NCI-H2107 treated with DMSO at 0.1 percent for 48 hours (cell line): ENCODE data around the gene DNAAF3.

Experiments
- DNase-seq: peaks from one replicate; lab custom pipeline; 2025; ENCODE audit not compliant: unreplicated experiment; lab: John Stamatoyannopoulos, UW

Gene DNAAF3

DNA sequence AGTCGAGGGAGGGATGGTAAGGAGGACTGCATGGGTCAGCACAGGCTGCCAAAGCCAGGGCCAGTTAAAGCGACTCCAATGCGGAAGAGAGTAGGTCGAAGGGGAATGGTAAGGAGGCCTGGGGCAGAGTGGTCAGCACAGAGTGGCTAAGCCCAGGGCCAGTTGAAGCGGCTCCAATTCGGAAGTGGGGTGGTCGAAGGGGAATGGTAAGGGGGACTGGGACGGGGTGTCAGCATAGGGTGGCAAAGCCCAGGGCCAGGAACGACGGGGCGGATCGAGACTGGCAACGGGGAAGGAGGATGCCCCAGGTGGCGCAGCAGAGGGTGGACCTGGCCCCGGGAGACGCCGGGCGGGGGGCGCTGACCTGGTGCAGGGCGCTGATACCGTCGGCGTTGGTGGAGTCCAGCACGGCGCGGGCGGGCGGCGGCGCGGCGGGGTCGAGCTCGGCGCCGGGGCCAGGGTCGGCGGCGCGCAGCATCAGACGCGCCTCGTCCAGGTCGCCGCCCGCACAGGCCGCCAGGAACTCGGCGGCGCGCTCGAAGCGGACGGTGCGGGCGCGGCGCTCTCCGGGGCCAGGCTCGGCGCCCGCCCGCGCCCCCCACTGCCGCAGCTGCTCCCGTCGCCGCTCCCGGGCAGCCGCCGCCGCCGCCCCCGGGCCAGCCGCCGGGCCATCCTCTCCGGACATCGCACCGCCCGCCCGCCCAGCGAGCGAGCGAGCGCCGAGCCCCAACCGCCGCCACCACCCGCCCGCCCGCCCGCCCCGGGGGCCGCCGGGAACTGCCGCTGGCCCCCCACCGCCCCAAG lies 49.4 kb downstream of the DNAAF3 start, which contains the start of gene PPP1R12C:
Gene PPP1R12C, minus strand, starts transcription at position 779 of the 804 bp plus-strand sequence. Its CDS starts 94 bp downstream, at position 685.
- no peak for DNase-seq

DNA sequence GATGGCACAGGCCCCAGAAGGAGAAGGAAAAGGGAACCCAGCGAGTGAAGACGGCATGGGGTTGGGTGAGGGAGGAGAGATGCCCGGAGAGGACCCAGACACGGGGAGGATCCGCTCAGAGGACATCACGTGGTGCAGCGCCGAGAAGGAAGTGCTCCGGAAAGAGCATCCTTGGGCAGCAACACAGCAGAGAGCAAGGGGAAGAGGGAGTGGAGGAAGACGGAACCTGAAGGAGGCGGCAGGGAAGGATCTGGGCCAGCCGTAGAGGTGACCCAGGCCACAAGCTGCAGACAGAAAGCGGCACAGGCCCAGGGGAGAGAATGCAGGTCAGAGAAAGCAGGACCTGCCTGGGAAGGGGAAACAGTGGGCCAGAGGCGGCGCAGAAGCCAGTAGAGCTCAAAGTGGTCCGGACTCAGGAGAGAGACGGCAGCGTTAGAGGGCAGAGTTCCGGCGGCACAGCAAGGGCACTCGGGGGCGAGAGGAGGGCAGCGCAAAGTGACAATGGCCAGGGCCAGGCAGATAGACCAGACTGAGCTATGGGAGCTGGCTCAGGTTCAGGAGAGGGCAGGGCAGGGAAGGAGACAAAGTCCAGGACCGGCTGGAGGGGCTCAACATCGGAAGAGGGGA lies 50.1 kb downstream of the DNAAF3 start:
- DNase-seq = no peak

- no peak for DNase-seq
Observed at GRCh38 chr19:55115446-55116065, 50.9 kb downstream of the DNAAF3 start.

- no peak for DNase-seq
Observed at GRCh38 chr19:55114566-55115145, 51.8 kb downstream of the DNAAF3 start.

DNA sequence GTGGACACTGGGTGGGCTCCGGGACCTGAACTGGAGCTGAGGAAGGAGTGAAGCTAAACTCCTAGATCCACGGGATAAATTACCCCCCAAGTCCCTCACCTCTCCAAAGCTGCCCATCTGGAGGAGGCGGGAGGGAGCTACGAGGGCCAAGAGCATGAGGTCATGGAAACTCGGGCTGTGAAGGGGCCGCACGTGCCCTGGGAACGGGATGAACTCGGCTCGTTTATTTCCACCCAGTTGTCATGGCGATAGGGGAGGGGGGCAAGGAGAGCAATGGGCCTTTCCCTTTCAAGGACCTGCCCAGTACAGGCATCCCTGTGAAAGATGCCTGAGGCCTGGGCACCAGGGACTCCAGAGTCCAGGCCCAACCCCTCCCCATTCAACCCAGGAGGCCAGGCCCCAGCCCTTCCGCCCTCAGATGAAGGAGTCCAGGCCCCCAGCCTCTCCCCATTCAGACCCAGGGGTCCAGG lies 52.8 kb downstream of the DNAAF3 start:
- no peak for DNase-seq

GRCh38 chr19:55112777-55113569 lies 53.4 kb downstream of the DNAAF3 start:
- DNase-seq = no peak

GRCh38 chr19:55112246-55112776 lies 54.1 kb downstream of the DNAAF3 start:
- DNase-seq = no peak

DNA sequence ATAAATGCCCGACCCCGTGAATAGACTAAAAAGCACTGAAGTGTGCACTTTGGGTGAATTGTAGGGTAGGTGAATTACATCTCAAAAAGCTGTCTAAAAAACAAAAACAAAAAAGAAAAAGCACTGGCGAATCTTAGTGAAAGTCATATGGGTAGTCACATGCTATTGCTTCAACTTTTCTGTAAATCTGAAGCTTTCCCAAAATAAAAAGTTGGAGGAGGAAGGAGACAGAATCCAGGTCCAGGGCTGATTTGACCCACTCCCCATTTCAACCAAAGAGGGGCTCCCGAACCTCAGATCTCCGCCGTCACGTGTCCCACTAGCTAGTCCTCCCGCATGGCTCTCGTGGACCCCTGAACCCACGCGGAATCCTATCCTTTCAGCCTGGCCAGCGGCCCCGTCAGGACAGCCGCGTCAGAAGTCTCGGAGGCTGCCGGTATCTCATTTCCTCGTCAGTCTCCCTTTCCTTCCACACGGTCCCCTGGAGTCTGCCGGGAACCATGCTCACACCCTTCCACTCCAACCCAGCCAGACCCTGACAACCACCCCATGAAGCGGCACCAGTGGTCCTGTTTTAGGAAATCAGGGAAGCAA lies 55.1 kb downstream of the DNAAF3 start:
- no peak for DNase-seq

DNA sequence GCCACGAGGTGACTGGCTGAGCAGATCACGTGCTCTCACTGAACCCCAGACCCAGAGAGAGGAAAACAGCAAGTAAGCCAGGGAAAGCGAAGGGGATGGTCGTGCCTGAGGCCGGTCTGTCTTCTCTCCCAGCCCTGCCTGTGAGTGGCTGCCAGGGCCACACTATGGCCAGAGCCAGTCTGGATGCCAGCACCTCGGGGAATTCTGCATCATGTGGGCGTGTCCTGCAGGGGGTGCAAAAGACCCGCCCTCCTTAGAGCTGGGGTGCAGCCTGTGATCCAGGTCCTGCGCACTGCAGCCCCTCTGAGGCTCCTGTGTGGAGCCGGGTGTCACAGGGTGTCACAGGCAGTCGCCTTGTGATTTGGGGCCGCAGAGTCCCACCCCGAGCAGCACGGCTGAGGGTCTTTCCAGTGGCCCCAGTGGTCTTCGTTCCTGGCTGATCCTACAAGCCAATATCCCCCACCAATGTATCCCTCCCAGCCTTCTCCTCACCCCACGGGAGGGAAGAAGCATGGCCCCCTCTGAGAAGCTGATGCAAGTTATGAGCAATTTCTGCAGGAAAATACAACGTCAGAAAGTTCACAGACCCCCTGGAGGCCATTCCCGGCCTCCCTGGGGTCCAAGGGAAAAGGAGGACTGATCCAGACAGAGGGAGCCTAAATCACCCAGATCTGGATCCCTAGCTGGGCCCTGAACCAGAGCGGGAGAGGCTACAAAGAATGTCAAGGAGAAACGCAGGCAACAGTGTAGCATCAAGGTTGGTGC lies 56.7 kb downstream of the DNAAF3 start:
- no peak for DNase-seq
